RWPE2 (cell line): ENCODE results near the gene PCED1A.
"Not testable (repeated sequence)": the region's sequence is repeated elsewhere in the genome, so short reads cannot be mapped to it uniquely, and the experiment has no call there.

Source experiments
- ATAC-seq: fragments of 200-7000 bp; cut with Tn5 transposase; 3 replicates; pipeline ENCODE4 v1.9.1; 2021; ENCODE audit warnings: low read depth
- DNase-seq: peaks from one replicate; pipeline ENCODE4 v3.0.0-alpha.2; 2020; ENCODE audit warnings: low spot score
- H3K27ac ChIP-seq: fragments of 450-650 bp; 2 replicates; pipeline ENCODE4 v1.5.1; 2017; ENCODE audit warnings: mild to moderate bottlenecking; ENCODE audit not compliant: poor library complexity, severe bottlenecking
- H3K27me3 ChIP-seq: fragments of 250-450 bp; sonication (Bioruptor Pico); 2 replicates; pipeline ENCODE4 v1.5.1; 2021; ENCODE audit warnings: mild to moderate bottlenecking, moderate library complexity; ENCODE audit not compliant: insufficient read depth, poor library complexity, severe bottlenecking
- H3K36me3 ChIP-seq: fragments of 250-450 bp; sonication (Bioruptor Pico); 2 replicates; pipeline ENCODE4 v1.5.1; 2020; ENCODE audit warnings: low read depth, mild to moderate bottlenecking, moderate library complexity
- H3K4me1 ChIP-seq: fragments of 250-450 bp; sonication (Bioruptor Pico); 2 replicates; pipeline ENCODE4 v1.5.1; 2021; ENCODE audit warnings: mild to moderate bottlenecking, moderate library complexity; ENCODE audit not compliant: insufficient read depth, poor library complexity, severe bottlenecking
- H3K4me3 ChIP-seq: fragments of 250-450 bp; sonication (Bioruptor Pico); 2 replicates; pipeline ENCODE4 v1.5.1; 2021; ENCODE audit warnings: mild to moderate bottlenecking, moderate library complexity; ENCODE audit not compliant: severe bottlenecking
- H3K9me3 ChIP-seq: fragments of 250-450 bp; sonication (Bioruptor Pico); 2 replicates; pipeline ENCODE4 v1.5.1; 2021; ENCODE audit warnings: mild to moderate bottlenecking, moderate library complexity; ENCODE audit not compliant: severe bottlenecking
- TF ChIP-seq, protein P1 (sequence below): fragments of 450-650 bp; IDR thresholded peaks from one replicate; pipeline ENCODE4 v1.5.1; 2017; ENCODE audit warnings: mild to moderate bottlenecking, moderate library complexity; ENCODE audit not compliant: poor library complexity, severe bottlenecking

PCED1A gene

DNA sequence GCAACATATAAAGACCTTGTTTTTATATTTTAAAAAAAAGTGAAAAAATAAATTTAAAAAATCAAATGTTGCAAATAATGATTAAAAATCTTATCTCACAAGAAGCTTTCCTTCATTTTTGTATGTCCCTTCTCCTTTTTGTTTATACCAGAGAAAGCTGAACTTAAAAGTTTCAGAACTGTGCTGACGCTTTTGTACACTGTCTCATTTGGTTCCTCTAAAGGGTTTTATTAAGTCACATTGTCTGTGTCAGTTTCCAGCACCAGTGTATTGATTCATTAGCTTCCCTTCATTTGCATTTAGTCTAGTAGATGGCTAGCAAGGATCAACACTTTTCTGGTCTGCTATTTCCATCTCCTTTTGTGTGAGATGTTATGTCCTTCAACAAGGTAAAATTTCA lies 6.7 kb downstream of the PCED1A start:
- no peaks in the 10 kb centered on the region for H3K9me3 ChIP-seq
- ATAC-seq: no peak
- TF ChIP-seq, protein P1, sequence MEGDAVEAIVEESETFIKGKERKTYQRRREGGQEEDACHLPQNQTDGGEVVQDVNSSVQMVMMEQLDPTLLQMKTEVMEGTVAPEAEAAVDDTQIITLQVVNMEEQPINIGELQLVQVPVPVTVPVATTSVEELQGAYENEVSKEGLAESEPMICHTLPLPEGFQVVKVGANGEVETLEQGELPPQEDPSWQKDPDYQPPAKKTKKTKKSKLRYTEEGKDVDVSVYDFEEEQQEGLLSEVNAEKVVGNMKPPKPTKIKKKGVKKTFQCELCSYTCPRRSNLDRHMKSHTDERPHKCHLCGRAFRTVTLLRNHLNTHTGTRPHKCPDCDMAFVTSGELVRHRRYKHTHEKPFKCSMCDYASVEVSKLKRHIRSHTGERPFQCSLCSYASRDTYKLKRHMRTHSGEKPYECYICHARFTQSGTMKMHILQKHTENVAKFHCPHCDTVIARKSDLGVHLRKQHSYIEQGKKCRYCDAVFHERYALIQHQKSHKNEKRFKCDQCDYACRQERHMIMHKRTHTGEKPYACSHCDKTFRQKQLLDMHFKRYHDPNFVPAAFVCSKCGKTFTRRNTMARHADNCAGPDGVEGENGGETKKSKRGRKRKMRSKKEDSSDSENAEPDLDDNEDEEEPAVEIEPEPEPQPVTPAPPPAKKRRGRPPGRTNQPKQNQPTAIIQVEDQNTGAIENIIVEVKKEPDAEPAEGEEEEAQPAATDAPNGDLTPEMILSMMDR: no peak

DNA sequence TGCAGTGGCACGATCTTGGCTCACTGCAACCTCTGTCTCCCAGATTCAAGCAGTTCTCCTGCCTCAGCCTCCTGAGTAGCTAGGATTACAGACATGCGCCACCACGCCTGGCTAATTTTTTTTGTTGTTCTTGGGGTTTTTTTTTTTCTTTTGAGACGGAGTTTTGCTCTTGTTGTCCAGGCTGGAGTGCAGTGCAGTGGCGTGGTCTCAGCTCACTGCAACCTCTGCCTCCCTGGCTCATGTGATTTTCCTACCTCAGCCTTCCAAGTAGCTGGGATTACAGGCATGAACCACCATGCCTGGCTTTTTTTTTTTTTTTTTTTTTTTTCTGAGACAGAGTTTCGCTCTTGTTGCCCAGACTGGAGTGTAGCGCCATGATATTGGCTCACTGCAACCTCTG lies 9.2 kb downstream of the PCED1A start:
- not testable (repeated sequence) for ATAC-seq, H3K9me3 ChIP-seq, H3K36me3 ChIP-seq, H3K4me3 ChIP-seq, DNase-seq, H3K27me3 ChIP-seq, H3K27ac ChIP-seq
- H3K4me1 ChIP-seq: peaks cover 10% of the 10 kb centered on the region

More for the DNA sequence above, 6.7 kb downstream of the PCED1A start:
- Histone ChIP-seq H3K27ac (no peak overlapping the region), H3K4me1 (peaks cover 10% of the 10 kb centered on the region), H3K27me3 (no peaks in the 10 kb centered on the region), H3K36me3 (peaks cover 10% of the 10 kb centered on the region), H3K4me3 (no peak overlapping the region)
- DNase-seq: no peak

DNA sequence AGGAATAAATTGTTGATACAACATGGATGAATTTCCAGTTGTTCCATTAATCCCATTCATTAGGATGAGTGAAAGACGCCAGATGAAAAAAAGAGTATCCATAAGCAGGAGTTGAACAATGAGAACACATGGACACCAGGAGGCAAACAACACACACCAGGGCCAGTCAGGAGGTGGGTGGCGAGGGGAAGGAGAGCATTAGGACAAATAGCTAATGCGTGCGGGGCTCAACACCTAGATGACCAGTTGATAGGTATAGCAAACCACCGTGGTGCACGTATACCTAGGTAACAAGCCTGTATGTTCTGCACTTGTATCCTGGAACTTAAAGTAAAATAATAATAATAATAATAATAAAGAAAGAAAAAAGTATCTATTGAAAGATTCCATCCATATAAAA lies 11.1 kb downstream of the PCED1A start:
- DNase-seq (no peak), ATAC-seq (no peak)
- peaks cover 10% of the 10 kb centered on the region for H3K4me1 ChIP-seq
- H3K27me3 ChIP-seq: peaks cover 12% of the 10 kb centered on the region
- H3K4me3 ChIP-seq: no peak overlapping the region
- no peaks in the 10 kb centered on the region for H3K9me3 ChIP-seq
- no peaks in the 10 kb centered on the region for H3K36me3 ChIP-seq
- TF ChIP-seq, protein P1: no peak
- H3K27ac ChIP-seq: no peak overlapping the region

DNA sequence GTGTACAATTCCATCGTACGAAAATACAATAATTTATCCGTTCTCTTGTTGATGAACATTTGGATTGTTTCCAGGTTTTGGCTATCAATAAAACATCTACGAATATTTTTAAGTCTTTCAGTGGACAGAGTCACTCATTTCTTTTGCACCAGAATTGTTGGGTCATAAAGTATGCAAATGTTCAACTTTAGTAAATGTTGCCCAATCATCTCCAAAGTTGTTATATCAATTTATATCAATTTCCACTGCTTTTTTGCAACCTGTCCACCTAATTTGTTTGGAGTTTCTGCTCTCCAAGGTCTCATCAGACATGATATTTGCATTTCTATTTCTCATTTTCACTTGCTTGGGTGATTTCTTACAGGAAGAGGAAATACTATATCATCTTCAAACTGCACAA lies 13.8 kb downstream of the PCED1A start:
- Histone ChIP-seq H3K27ac (no peak overlapping the region), H3K4me3 (no peak overlapping the region), H3K9me3 (no peaks in the 10 kb centered on the region), H3K4me1 (no peaks in the 10 kb centered on the region), H3K27me3 (peaks cover 17% of the 10 kb centered on the region), H3K36me3 (no peaks in the 10 kb centered on the region)
- no peak for ATAC-seq
- DNase-seq: no peak
- TF ChIP-seq, protein P1: no peak

DNA sequence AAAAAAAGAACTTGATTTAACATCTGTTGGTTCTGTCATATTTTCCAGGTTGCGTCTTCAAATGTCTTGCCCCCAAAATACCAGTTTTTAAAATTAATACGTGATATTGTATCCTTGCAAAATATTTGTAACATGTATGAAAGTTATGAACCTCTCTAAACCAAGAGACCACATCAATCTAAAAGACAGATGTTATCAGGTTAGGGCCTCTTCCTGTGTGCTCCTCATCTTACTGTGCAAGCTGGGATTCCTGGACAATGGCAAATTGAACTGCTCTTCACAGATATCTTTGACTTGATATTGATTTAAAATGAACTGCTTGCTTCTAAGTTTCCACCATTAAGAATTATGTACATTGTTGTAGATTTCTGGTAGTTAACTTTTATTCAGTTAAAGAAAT lies 14.7 kb downstream of the PCED1A start:
- no peaks in the 10 kb centered on the region for H3K9me3 ChIP-seq
- no peaks in the 10 kb centered on the region for H3K36me3 ChIP-seq
- DNase-seq (no peak), ATAC-seq (no peak)
- no peak overlapping the region for H3K27ac ChIP-seq
- H3K4me3 ChIP-seq: no peak overlapping the region
- peaks cover 19% of the 10 kb centered on the region for H3K27me3 ChIP-seq
- no peaks in the 10 kb centered on the region for H3K4me1 ChIP-seq
- TF ChIP-seq, protein P1: no peak
